SK-N-MC (cell line): Measurements from ENCODE around the gene EBP.

ENCODE experiments used
- DNase-seq: peaks from one replicate; pipeline ENCODE4 v3.0.0-alpha.2; 2011; ENCODE audit warnings: low read depth, low spot score
- H3K27ac ChIP-seq: fragments of 200-600 bp; sonication (generic); 2 replicates; pipeline ENCODE4 v1.5.1; 2016; ENCODE audit warnings: mixed run types
- H3K36me3 ChIP-seq: fragments of 200-600 bp; sonication (generic); 2 replicates; pipeline ENCODE4 v1.6.1; 2017; ENCODE audit warnings: antibody characterized with exemption, low read length, mixed read lengths; ENCODE audit not compliant: insufficient read depth
- H3K4me3 ChIP-seq: fragments of 200-600 bp; sonication (generic); 2 replicates; pipeline ENCODE4 v1.5.1; 2016
- H3K9ac ChIP-seq: fragments of 200-600 bp; sonication (generic); 2 replicates; pipeline ENCODE4 v1.8.0; 2017; ENCODE audit warnings: mixed run types, mixed read lengths; ENCODE audit not compliant: insufficient read length
- H3K9me3 ChIP-seq: fragments of 200-600 bp; sonication (generic); 2 replicates; pipeline ENCODE4 v1.6.1; 2017; ENCODE audit warnings: low read depth, mild to moderate bottlenecking, antibody characterized with exemption, low read length, moderate library complexity, mixed read lengths
- EZH2 ChIP-seq: fragments of 200-600 bp; sonication (generic); IDR thresholded peaks from one replicate; pipeline ENCODE4 v1.6.1; 2017; ENCODE audit warnings: antibody characterized with exemption
- FOXP2 ChIP-seq: optimal IDR thresholded peaks from 2 replicates; pipeline ENCODE3; 2011; ENCODE audit warnings: mild to moderate bottlenecking, moderate library complexity; ENCODE audit not compliant: insufficient read depth; ENCODE audit errors: extremely low read length, control extremely low read depth
- POLR2AphosphoS5 ChIP-seq: IDR thresholded peaks from 2 replicates; pipeline ENCODE4 v1.6.1; 2012; ENCODE audit warnings: mild to moderate bottlenecking, low read depth, low read length, borderline replicate concordance

EBP gene

DNA sequence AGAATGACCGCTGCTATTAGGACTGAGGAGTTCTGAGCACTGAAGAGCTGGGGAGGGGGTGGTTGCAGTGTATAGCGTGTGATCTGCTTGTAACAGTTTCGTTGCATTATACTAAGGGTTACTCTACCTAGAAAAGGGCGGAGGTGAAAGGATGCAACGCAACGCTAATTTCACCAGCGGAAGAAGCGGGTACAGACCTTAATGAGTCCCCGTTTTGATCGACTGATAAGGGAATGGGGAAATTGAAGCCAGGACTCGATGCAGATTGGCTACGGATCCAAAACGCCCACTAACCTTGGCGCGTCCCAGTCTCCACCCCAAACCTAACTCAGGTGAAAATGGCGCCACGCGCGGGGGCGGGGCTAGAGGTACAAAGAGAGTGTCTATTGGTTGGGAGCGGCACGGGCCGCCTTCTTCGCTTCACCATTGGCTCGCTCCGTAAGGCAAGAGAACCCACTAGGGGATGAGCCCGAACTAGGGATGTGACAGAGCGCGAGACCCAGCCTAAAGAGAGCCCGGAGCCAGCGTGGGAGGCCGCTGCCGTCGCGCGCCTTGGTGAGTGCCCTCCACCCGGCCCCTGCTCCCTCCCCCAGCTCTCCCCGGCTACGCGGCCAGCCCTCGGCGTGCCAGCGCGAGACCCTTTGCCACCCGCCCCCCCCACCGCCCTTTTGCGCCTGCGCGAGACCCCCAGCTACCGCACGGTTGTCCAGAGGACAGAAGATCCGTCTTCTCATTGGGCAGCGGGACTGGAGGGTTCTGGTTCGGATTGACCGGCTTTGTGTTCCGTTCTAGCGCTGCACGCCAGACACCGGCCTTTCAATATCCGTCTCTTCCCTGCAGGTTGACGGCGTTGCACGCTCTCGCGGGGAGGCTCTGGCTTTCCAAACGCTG lies at the start of gene EBP:
Gene EBP (plus strand): TSS at position 456 of the 891 bp plus-strand sequence. CDS start 1,964 bp downstream, outside the sequence.
- Histone ChIP-seq H3K9me3 (no peaks in the 10 kb centered on the region), H3K9ac (peak within 1 kb of the TSS; percentile 75), H3K4me3 (peak within 1 kb of the TSS; percentile 86), H3K27ac (peak within 1 kb of the TSS; percentile 46; the same call in 1 of the 2 replicates), H3K36me3 (peaks cover 17% of the 10 kb centered on the region)
- TF ChIP-seq EZH2: no peak
- TF ChIP-seq POLR2AphosphoS5: peak; percentile 54; the same call in 1 of the 2 replicates
- DNase-seq: peak; percentile 51

DNA sequence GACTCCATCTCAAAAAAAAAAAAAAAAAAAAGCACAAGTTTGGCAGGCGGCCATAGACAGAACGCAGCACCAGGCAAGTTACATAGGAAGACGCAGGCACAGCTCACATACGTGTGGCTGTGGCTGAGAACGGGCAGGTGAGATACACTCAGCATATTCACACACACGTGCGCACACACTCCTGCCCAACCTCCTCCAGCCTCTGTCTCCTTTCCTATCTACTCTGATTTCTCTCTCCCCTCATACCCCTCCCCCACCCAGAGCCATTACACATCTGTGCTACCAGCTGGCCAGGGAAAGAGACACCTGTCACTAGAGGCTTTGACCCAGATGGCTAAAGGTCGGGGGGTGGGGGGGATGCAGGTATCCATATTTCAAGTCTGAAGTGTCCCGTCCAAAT lies 49.4 kb upstream of the EBP start:
- H3K9me3 ChIP-seq: no peaks in the 10 kb centered on the region
- no peak overlapping the region for H3K4me3 ChIP-seq
- DNase-seq: no peak

DNA sequence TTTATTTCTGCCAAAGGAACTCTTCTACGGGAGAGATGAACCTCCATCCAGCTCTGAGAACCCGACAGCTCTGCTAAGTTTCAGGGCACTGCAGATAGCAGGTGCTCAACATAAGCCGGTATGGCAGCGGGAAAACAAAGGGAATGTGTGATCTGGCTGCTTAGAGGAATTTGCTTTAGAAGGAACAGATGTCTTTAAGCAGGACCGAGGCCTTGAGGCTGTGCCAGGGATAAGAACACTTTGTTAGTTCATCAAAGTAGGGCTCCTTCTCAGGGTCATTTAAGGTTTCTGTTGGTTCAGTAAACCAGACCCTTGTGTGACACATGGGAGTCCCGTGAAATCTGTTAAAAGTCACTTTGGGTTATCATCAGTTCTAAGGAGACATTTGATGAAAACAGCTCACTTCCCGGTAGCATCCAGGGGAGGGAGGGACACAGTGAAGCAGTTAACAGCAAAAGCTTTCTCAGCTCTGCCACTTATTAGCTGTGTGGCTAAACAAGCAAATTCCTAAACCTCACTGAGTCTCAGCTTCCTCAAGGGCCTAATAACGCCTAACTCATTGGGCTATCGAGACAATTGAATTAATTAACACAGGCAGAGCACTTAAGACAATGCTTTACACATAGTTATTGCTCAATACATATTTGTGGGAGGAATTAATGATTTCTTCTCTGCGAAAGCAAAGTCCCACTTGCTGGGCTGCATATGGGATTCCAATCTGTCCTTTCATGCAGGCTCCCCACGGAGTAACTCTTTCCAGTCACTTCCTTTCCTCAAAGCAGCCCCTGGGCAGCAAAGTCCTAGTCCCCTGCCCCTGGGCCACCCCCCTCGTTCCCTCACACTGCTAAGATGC lies 48.5 kb upstream of the EBP start:
- TF ChIP-seq EZH2 (no peak), FOXP2 (no peak), POLR2AphosphoS5 (no peak)
- peak overlapping the region; percentile 24; the same call in 1 of the 2 replicates for H3K4me3 ChIP-seq
- peak overlapping the region; percentile 92 for H3K27ac ChIP-seq
- H3K9me3 ChIP-seq: no peaks in the 10 kb centered on the region
- DNase-seq: no peak
- no peaks in the 10 kb centered on the region for H3K36me3 ChIP-seq
- H3K9ac ChIP-seq: peak overlapping the region; percentile 16

More for the DNA sequence above, 49.4 kb upstream of the EBP start:
- Histone ChIP-seq H3K27ac (peak overlapping the region; percentile 92), H3K36me3 (no peaks in the 10 kb centered on the region), H3K9ac (no peak overlapping the region)
- TF ChIP-seq FOXP2 (no peak), EZH2 (no peak), POLR2AphosphoS5 (no peak)

GRCh38 chrX:48473704-48473990 lies 48.0 kb upstream of the EBP start:
- TF ChIP-seq FOXP2 (no peak), EZH2 (no peak), POLR2AphosphoS5 (no peak)
- Histone ChIP-seq H3K4me3 (peak overlapping the region; percentile 24; the same call in 1 of the 2 replicates), H3K36me3 (no peaks in the 10 kb centered on the region), H3K27ac (peak overlapping the region; percentile 92), H3K9me3 (no peaks in the 10 kb centered on the region), H3K9ac (no peak overlapping the region)
- no peak for DNase-seq

GRCh38 chrX:48474127-48474526 lies 47.5 kb upstream of the EBP start:
- Histone ChIP-seq H3K36me3 (no peaks in the 10 kb centered on the region), H3K9ac (no peak overlapping the region), H3K27ac (peak overlapping the region; percentile 92), H3K4me3 (peak overlapping the region; percentile 24), H3K9me3 (no peaks in the 10 kb centered on the region)
- DNase-seq: no peak
- no peak for TF ChIP-seq POLR2AphosphoS5

GRCh38 chrX:48474581-48474980 lies 47.0 kb upstream of the EBP start:
- no peak for DNase-seq
- H3K36me3 ChIP-seq: no peaks in the 10 kb centered on the region
- H3K9me3 ChIP-seq: no peaks in the 10 kb centered on the region
- TF ChIP-seq POLR2AphosphoS5: no peak
- no peak for TF ChIP-seq FOXP2
- TF ChIP-seq EZH2: no peak
- H3K27ac ChIP-seq: peak overlapping the region; percentile 92; the same call in 1 of the 2 replicates
- H3K9ac ChIP-seq: no peak overlapping the region
- H3K4me3 ChIP-seq: peak overlapping the region; percentile 89

GRCh38 chrX:48475296-48475695 lies 46.3 kb upstream of the EBP start:
- no peaks in the 10 kb centered on the region; the same call in 1 of the 2 replicates for H3K36me3 ChIP-seq
- DNase-seq: no peak
- peak overlapping the region; percentile 92; the same call in 1 of the 2 replicates for H3K27ac ChIP-seq
- no peak for TF ChIP-seq EZH2
- no peak for TF ChIP-seq FOXP2
- no peaks in the 10 kb centered on the region for H3K9me3 ChIP-seq
- peak overlapping the region; percentile 91 for H3K9ac ChIP-seq
- H3K4me3 ChIP-seq: peak overlapping the region; percentile 89

- H3K4me3 ChIP-seq: peak within 1 kb of the TSS; percentile 89
- H3K36me3 ChIP-seq: peaks cover under 1% of the 10 kb centered on the region; the same call in 1 of the 2 replicates
- no peak for TF ChIP-seq EZH2
- TF ChIP-seq FOXP2: no peak
- peak; percentile 68; the same call in 1 of the 2 replicates for TF ChIP-seq POLR2AphosphoS5
- H3K27ac ChIP-seq: peak within 1 kb of the TSS; percentile 92
- H3K9me3 ChIP-seq: no peaks in the 10 kb centered on the region
- DNase-seq: peak; percentile 73
- H3K9ac ChIP-seq: peak within 1 kb of the TSS; percentile 91
Observed at GRCh38 chrX:48475774-48476577, 45.6 kb upstream of the EBP start, which contains the start of gene FTSJ1. FTSJ1 (plus strand) TSS chrX:48476199; CDS start chrX:48478048, 1,849 bp downstream.
